Right ventricle myocardium superior (tissue), 1 donor: ENCODE data around the gene CCNJL. TPM values are rescaled to one million over a fixed set of nuclear protein-coding genes. Genes with fewer than 3 reads are reported as not detected.

ENCODE experiments used
- total RNA-seq: library from RNA; stranded (reverse); fragmentation: NEBNext Ultra II Directional; extraction: Animal tissue kit (Norgen Biotek cat#: 25700); gene quantifications from one replicate; pipeline ENCODE4 v1.2.1, GENCODE V29; 2021
- donor health status: DM: no; HTN: yes; CAD: no; lungs with severe emphysema.

The CCNJL gene
- total RNA-seq, 1 donor from 2014 or later, result 6.8 TPM

Other genes with a start within 250 kb of the CCNJL start
- 8.8 TPM for gene PWWP2A, start 193.1 kb downstream of the CCNJL start, total RNA-seq
- 3.4 TPM for gene FABP6, start 83.1 kb downstream of the CCNJL start, total RNA-seq
- 1.6 TPM for gene C1QTNF2, start 58.1 kb upstream of the CCNJL start, total RNA-seq
- 3.8 TPM for gene FAM200C, start 87.5 kb upstream of the CCNJL start, total RNA-seq
- gene SLU7, start 106.5 kb upstream of the CCNJL start, total RNA-seq, result 50.1 TPM
- gene PTTG1, start 109.3 kb upstream of the CCNJL start, total RNA-seq, result 1.6 TPM